ENCODE measurements around the gene EVX2.

Gene EVX2

GRCh38 chr2:176082824-176083751 lies 674 bp downstream of the EVX2 start:
- no peak for DNase-seq (ENCODE audit: low read depth in 2 of 3, low spot score in 2 of 3)

GRCh38 chr2:176082525-176082823 lies 1.3 kb downstream of the EVX2 start:
- no peak for DNase-seq (ENCODE audit: low read depth in 2 of 3, low spot score in 2 of 3)

- no peak for DNase-seq (ENCODE audit: low read depth in 2 of 3, low spot score in 2 of 3)
These were observed 1.8 kb downstream of the EVX2 start for GRCh38 chr2:176081837-176082524.

- DNase-seq (ENCODE audit: low read depth in 2 of 3, low spot score in 2 of 3), result no peak
These were observed 2.4 kb downstream of the EVX2 start for GRCh38 chr2:176081376-176081836.

GRCh38 chr2:176080540-176081375 lies 3.0 kb downstream of the EVX2 start:
- DNase-seq (ENCODE audit: low read depth in 2 of 3, low spot score in 2 of 3), result no peak

- no peak for DNase-seq (ENCODE audit: low read depth in 2 of 3, low spot score in 2 of 3)
These were observed 3.8 kb downstream of the EVX2 start for GRCh38 chr2:176079831-176080539.

- DNase-seq (ENCODE audit: low read depth in 2 of 3, low spot score in 2 of 3), result no peak
These were observed 4.4 kb downstream of the EVX2 start for GRCh38 chr2:176079285-176079830.

GRCh38 chr2:176078541-176079284 lies 5.0 kb downstream of the EVX2 start:
- DNase-seq (ENCODE audit: low read depth in 2 of 3, low spot score in 2 of 3), result no peak

GRCh38 chr2:176076796-176077195 lies 7.0 kb downstream of the EVX2 start:
- no peak for DNase-seq (ENCODE audit: low read depth in 2 of 3, low spot score in 2 of 3)

GRCh38 chr2:176076063-176076462 lies 7.7 kb downstream of the EVX2 start:
- DNase-seq (ENCODE audit: low read depth in 2 of 3, low spot score in 2 of 3), result no peak

- DNase-seq (ENCODE audit: low read depth in 2 of 3, low spot score in 2 of 3), result no peak
These were observed 8.3 kb downstream of the EVX2 start for GRCh38 chr2:176075481-176075880.

- DNase-seq (ENCODE audit: low read depth in 2 of 3, low spot score in 2 of 3), result no peak
These were observed 8.8 kb downstream of the EVX2 start for GRCh38 chr2:176074919-176075425.

- no peak for DNase-seq (ENCODE audit: low read depth in 2 of 3, low spot score in 2 of 3)
These were observed 10.5 kb downstream of the EVX2 start for GRCh38 chr2:176072951-176073904.

GRCh38 chr2:176072292-176072669 lies 11.5 kb downstream of the EVX2 start:
- no peak for DNase-seq (ENCODE audit: low read depth in 2 of 3, low spot score in 2 of 3)

- DNase-seq (ENCODE audit: low read depth in 2 of 3, low spot score in 2 of 3), result no peak
These were observed 12.2 kb downstream of the EVX2 start for GRCh38 chr2:176071330-176072291.

GRCh38 chr2:176068419-176068832 lies 15.3 kb downstream of the EVX2 start:
- DNase-seq (ENCODE audit: low read depth in 2 of 3, low spot score in 2 of 3), result no peak

Data from activated CD8-positive, alpha-beta memory T cell treated with anti-CD3 and anti-CD28 coated beads for 48 hours (primary cell).